Ovary (tissue), 3 donors: ENCODE data around the gene ARHGEF10L.

Source experiments
- POLR2A ChIP-seq: fragments of 450-650 bp; IDR thresholded peaks from one replicate; pipeline ENCODE4 v1.6.1; 2017; ENCODE audit warnings: antibody characterized with exemption, mild to moderate bottlenecking, moderate library complexity
- TF ChIP-seq, protein P1 (sequence below), 3 donors: fragments of 450-650 bp in 2 of 3; fragments of 200-600 bp in 1 of 3; IDR thresholded peaks; one replicate each; pipeline versions ENCODE4 v1.5.1 to v1.8.0; 2016 to 2022; ENCODE audit warnings: antibody characterized with exemption in 3 of 3, mild to moderate bottlenecking in 1 of 3
- donor health status: DM: no; HTN: no; CAD: no.

DNA sequence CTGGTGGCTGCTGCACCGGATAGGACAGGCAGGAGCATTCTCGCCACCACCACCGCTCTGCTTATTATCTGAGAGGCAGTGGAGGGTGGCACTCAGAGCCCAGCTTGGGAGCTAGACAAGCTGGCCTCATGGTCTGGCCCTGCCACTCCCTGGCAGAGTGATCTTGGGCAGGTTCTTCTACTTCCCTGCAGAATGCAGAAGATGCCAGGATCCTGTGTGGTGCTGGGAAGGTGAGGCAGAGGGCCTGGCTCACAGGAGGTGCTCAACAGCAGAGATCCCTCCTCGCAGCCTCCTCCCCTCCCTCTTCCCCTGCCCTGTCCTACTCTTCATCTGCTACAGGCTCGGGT, 60.4 kb downstream of the ARHGEF10L start:
- TF ChIP-seq, protein P1, sequence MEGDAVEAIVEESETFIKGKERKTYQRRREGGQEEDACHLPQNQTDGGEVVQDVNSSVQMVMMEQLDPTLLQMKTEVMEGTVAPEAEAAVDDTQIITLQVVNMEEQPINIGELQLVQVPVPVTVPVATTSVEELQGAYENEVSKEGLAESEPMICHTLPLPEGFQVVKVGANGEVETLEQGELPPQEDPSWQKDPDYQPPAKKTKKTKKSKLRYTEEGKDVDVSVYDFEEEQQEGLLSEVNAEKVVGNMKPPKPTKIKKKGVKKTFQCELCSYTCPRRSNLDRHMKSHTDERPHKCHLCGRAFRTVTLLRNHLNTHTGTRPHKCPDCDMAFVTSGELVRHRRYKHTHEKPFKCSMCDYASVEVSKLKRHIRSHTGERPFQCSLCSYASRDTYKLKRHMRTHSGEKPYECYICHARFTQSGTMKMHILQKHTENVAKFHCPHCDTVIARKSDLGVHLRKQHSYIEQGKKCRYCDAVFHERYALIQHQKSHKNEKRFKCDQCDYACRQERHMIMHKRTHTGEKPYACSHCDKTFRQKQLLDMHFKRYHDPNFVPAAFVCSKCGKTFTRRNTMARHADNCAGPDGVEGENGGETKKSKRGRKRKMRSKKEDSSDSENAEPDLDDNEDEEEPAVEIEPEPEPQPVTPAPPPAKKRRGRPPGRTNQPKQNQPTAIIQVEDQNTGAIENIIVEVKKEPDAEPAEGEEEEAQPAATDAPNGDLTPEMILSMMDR (IDR thresholded peaks at IDR 0.05), result no peak
- TF ChIP-seq POLR2A, result no peak
